ENCODE results near the gene ZNF777. TPM values are rescaled to one million over a fixed set of nuclear protein-coding genes. Genes with fewer than 3 reads are reported as not detected.

ZNF777 gene
- total and polyA plus RNA-seq, 9 of the 15 experiments (the other 6 are each of a cell fraction or from before 2014, with no cell fraction given), result 0.11 to 32.6 (median 9.0) TPM

DNA sequence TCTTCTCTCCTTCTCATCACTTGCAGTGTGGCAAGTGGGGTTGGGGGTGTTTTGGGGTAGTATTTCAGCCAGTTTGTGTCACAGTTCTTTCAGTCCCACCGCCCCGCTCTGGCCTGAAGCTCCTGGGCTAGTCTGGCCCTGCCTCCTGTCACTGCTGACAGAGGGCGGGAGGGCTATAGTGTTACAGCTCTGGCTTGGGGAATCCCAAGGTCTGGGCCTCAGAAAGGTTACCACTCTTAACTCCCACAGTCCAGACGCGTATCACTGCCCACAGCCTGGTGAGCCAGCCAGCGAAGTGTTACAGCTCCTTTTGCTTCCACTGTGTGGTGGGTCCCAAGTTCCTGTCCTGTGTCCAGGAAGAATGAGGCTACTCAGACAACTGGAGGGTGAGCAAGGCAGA, 56.0 kb downstream of the ZNF777 start:
- Histone ChIP-seq H3K4me3 (no peak overlapping the region), H3K27me3 (ENCODE audit: control insufficient read depth in 2 of 2, insufficient read depth in 2 of 2, low read length in 2 of 2) (peaks cover 42 to 54% of the 10 kb centered on the region in 2 experiments), H3K36me3 (ENCODE audit: control insufficient read depth, insufficient read depth, low read length) (no peaks in the 10 kb centered on the region), H3K4me2 (ENCODE audit: insufficient read depth, low read length) (no peak overlapping the region), H4K20me1 (replicated peaks; ENCODE audit: control insufficient read depth, insufficient read depth, low read length) (peaks cover 4% of the 10 kb centered on the region; the same call in 1 of the 2 replicates), H3K27ac (ENCODE audit: extremely low read depth, low read depth, low read length) (no peak overlapping the region), H3K79me2 (ENCODE audit: control insufficient read depth, insufficient read depth, low read length) (no peaks in the 10 kb centered on the region), H3K9me3 (replicated peaks; ENCODE audit: control insufficient read depth, insufficient read depth, low read depth, low read length) (peaks cover 5% of the 10 kb centered on the region; the same call in 1 of the 2 replicates), H3K9ac (ENCODE audit: insufficient read depth in 1 of 2, low read depth in 2 of 2, low read length in 2 of 2) (no peak overlapping the region), H2AFZ (ENCODE audit: low read depth, low read length) (no peak overlapping the region), H3K9me1 (ENCODE audit: control insufficient read depth, insufficient read depth, low read length) (no peaks in the 10 kb centered on the region), H3K4me1 (replicated peaks in 1 of 2; ENCODE audit: control insufficient read depth in 2 of 2, insufficient read depth in 2 of 2, low read length in 2 of 2) (peaks cover 0 to 4% of the 10 kb centered on the region in 2 experiments; a peak in 1 of 5 replicates)
- no TSS peak for BruUV-seq (replicated peaks)
- TF ChIP-seq HLTF (IDR thresholded peaks at IDR 0.05), result no peak
- peak; percentile 41; the same call in 1 of the 2 replicates for TF ChIP-seq TRIM28 (IDR thresholded peaks at IDR 0.05)
- intact Hi-C loops (cut with micrococcal nuclease) (no loop called here), in situ Hi-C loops (cut with MboI) (no loop called here)
- CTCF ChIA-PET (ENCODE audit: low intra/inter-chr PET ratio), result interaction anchor here (0.5 kb wide), 1 partner anchor 259 kb away, joined by 3 read pairs; no protein-coding TSS in a partner anchor
- POLR2A ChIA-PET, result interaction anchor here (0.6 to 1.1 kb wide), 3 partner anchors 10 to 49 kb away, joined by 3 read pairs; no protein-coding TSS in a partner anchor
- peak; percentile 40 for ATAC-seq
- 5% methylated on average over 6 of the region's 6 CpGs for WGBS (ENCODE audit: insufficient coverage, low coverage, missing lambda C conversion rate)
- no peak for FAIRE-seq
- DNase-seq (ENCODE audit: extremely low read depth in 1 of 4, low spot score in 3 of 4), result no peak

DNA sequence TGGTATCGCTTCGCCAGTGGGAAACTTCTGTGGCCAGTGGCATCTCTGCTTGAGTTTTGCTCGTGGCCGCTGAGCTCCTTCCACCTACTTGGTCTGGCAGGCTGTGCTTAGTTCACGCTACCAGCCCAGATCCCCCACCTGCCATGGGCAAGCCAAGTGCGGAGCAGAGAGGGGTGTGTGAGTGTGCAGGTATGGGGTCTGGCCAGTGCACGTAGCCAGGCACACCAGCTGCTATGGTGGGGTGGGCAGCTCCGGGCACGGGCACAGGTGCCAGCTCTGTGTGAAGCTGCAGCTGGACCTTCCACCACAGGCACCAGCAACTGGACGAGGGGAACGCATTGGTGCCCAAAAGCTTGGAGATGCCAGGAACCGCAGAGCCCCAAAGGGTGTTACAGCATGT, 56.5 kb downstream of the ZNF777 start:
- in situ Hi-C loops (cut with MboI), result no loop called here
- ATAC-seq (no peak), DNase-seq (ENCODE audit: extremely low read depth in 1 of 4, low spot score in 3 of 4) (no peak), FAIRE-seq (no peak)
- Histone ChIP-seq H3K9me1 (ENCODE audit: control insufficient read depth, insufficient read depth, low read length) (no peaks in the 10 kb centered on the region), H3K27ac (ENCODE audit: extremely low read depth, low read depth, low read length) (no peak overlapping the region), H2AFZ (ENCODE audit: low read depth, low read length) (no peak overlapping the region), H3K79me2 (ENCODE audit: control insufficient read depth, insufficient read depth, low read length) (no peaks in the 10 kb centered on the region), H3K4me3 (no peak overlapping the region), H3K4me2 (ENCODE audit: insufficient read depth, low read length) (no peak overlapping the region; the same call in 1 of the 2 replicates), H4K20me1 (replicated peaks; ENCODE audit: control insufficient read depth, insufficient read depth, low read length) (peaks cover 4% of the 10 kb centered on the region; the same call in 1 of the 2 replicates), H3K27me3 (ENCODE audit: control insufficient read depth in 2 of 2, insufficient read depth in 2 of 2, low read length in 2 of 2) (peaks cover 42 to 49% of the 10 kb centered on the region in 2 experiments), H3K36me3 (ENCODE audit: control insufficient read depth, insufficient read depth, low read length) (no peaks in the 10 kb centered on the region), H3K9me3 (replicated peaks; ENCODE audit: control insufficient read depth, insufficient read depth, low read depth, low read length) (peaks cover 5% of the 10 kb centered on the region; the same call in 1 of the 2 replicates), H3K9ac (ENCODE audit: insufficient read depth in 1 of 2, low read depth in 2 of 2, low read length in 2 of 2) (peak overlapping the region in 1 of 2 experiments; percentile 27; a peak in 1 of 4 replicates), H3K4me1 (replicated peaks in 1 of 2; ENCODE audit: control insufficient read depth in 2 of 2, insufficient read depth in 2 of 2, low read length in 2 of 2) (peaks cover 0 to 4% of the 10 kb centered on the region in 2 experiments; a peak in 1 of 5 replicates)
- POLR2A ChIA-PET, result interaction anchor here (0.6 to 1.1 kb wide), 4 partner anchors 10 to 49 kb away, joined by 3 read pairs; no protein-coding TSS in a partner anchor
- CTCF ChIA-PET (ENCODE audit: low intra/inter-chr PET ratio), result no interaction called here
- intact Hi-C loops (cut with micrococcal nuclease), result no loop called here
- TF ChIP-seq ZHX1 (conservative IDR thresholded peaks at IDR 0.05; ENCODE audit: low read length), result no peak
- TF ChIP-seq ZNF143 (CRISPR knock-in tag; IDR thresholded peaks at IDR 0.05), result no peak
- TF ChIP-seq EHMT2 (IDR thresholded peaks at IDR 0.05), result no peak
- no peak for TF ChIP-seq ZKSCAN3 (CRISPR knock-in tag; IDR thresholded peaks at IDR 0.05)
- TF ChIP-seq BRCA1 (IDR thresholded peaks at IDR 0.05), result no peak
- TF ChIP-seq BRCA1 (CRISPR knock-in tag; IDR thresholded peaks at IDR 0.05), result 0 out of 2 replicates have a peak, but pooled peaks have one; percentile 37
- BruUV-seq (replicated peaks), result no TSS peak
- WGBS (ENCODE audit: insufficient coverage, low coverage, missing lambda C conversion rate), result 8% methylated on average over 12 of the region's 12 CpGs

Measured in K562 (cell line).